ENCODE measurements around the gene TTPAL.
A peak's percentile ranks its signal among the peaks of the same experiment; 100 is the strongest.

The TTPAL gene

GRCh38 chr20:44501448-44501847 is 25.8 kb downstream of the TTPAL start:
- no peak overlapping the region for H3K27ac ChIP-seq
- TF ChIP-seq ZFX (IDR thresholded peaks at IDR 0.05; ENCODE audit: borderline replicate concordance) (no peak), CTCF (IDR thresholded peaks at IDR 0.05) (no peak)

GRCh38 chr20:44502968-44503367 is 27.3 kb downstream of the TTPAL start:
- TF ChIP-seq ZFX (IDR thresholded peaks at IDR 0.05; ENCODE audit: borderline replicate concordance) (no peak), CTCF (IDR thresholded peaks at IDR 0.05) (no peak)
- H3K27ac ChIP-seq, result no peak overlapping the region

- no peak overlapping the region for H3K27ac ChIP-seq
- TF ChIP-seq CTCF (IDR thresholded peaks at IDR 0.05) (no peak), ZFX (IDR thresholded peaks at IDR 0.05; ENCODE audit: borderline replicate concordance) (no peak)
Observed at GRCh38 chr20:44504402-44505307, 29.0 kb downstream of the TTPAL start.

GRCh38 chr20:44509762-44510161 is 34.1 kb downstream of the TTPAL start:
- H3K27ac ChIP-seq, result no peak overlapping the region
- TF ChIP-seq CTCF (IDR thresholded peaks at IDR 0.05) (no peak), ZFX (IDR thresholded peaks at IDR 0.05; ENCODE audit: borderline replicate concordance) (no peak)

- TF ChIP-seq CTCF (IDR thresholded peaks at IDR 0.05), result no peak
- no peak for TF ChIP-seq ZFX (IDR thresholded peaks at IDR 0.05; ENCODE audit: borderline replicate concordance)
- H3K27ac ChIP-seq, result no peak overlapping the region
Observed at GRCh38 chr20:44513871-44514270, 38.2 kb downstream of the TTPAL start.

GRCh38 chr20:44516491-44516890 is 40.8 kb downstream of the TTPAL start:
- TF ChIP-seq CTCF (IDR thresholded peaks at IDR 0.05) (no peak), ZFX (IDR thresholded peaks at IDR 0.05; ENCODE audit: borderline replicate concordance) (no peak)
- H3K27ac ChIP-seq, result no peak overlapping the region

- no peak for TF ChIP-seq CTCF (IDR thresholded peaks at IDR 0.05)
- no peak for TF ChIP-seq ZFX (IDR thresholded peaks at IDR 0.05; ENCODE audit: borderline replicate concordance)
Observed at GRCh38 chr20:44517454-44517853, 41.8 kb downstream of the TTPAL start.

More at GRCh38 chr20:44517454-44517853, 41.8 kb downstream of the TTPAL start:
- peak overlapping the region; percentile 23; the same call in 1 of the 2 replicates for H3K27ac ChIP-seq
